ENCODE data around the gene ARRDC4. TPM values are rescaled to one million over a fixed set of nuclear protein-coding genes. Genes with fewer than 3 reads are reported as not detected.

ARRDC4 gene
- total and polyA plus RNA-seq, 2 donors (not counting 3 experiments of a cell fraction or from before 2014, with no cell fraction given): 0.97 to 1.2 TPM

- BruUV-seq (replicated peaks): no TSS peak
- Histone ChIP-seq H3K27me3 (ENCODE audit: control insufficient read depth in 2 of 2, insufficient read depth in 2 of 2, low read length in 2 of 2) (no peaks in the 10 kb centered on the region), H2AFZ (ENCODE audit: low read depth, low read length) (no peak overlapping the region), H4K20me1 (replicated peaks; ENCODE audit: control insufficient read depth, extremely low read depth, insufficient read depth, low read length) (no peaks in the 10 kb centered on the region), H3K36me3 (ENCODE audit: control insufficient read depth in 2 of 2, extremely low read depth in 1 of 2, insufficient read depth in 2 of 2, low read length in 2 of 2) (no peaks in the 10 kb centered on the region), H3K27ac (ENCODE audit: insufficient read depth, low read depth, low read length) (no peak overlapping the region), H3K4me1 (ENCODE audit: control insufficient read depth, extremely low read depth, insufficient read depth, low read length) (no peaks in the 10 kb centered on the region), H3K4me3 (replicated peaks in 1 of 3; ENCODE audit: insufficient read depth in 1 of 3, low read depth in 1 of 3, low read length in 3 of 3) (no peak overlapping the region), H3K9me1 (replicated peaks; ENCODE audit: control insufficient read depth, extremely low read depth, insufficient read depth, low read length) (no peaks in the 10 kb centered on the region), H3K4me2 (ENCODE audit: insufficient read depth, low read length) (no peak overlapping the region), H3K9me3 (replicated peaks; ENCODE audit: control insufficient read depth, insufficient read depth, low read length) (no peaks in the 10 kb centered on the region), H3K9ac (replicated peaks; ENCODE audit: extremely low read depth, insufficient read depth, low read length) (no peak overlapping the region), H3K79me2 (ENCODE audit: control insufficient read depth, insufficient read depth, low read length) (no peaks in the 10 kb centered on the region)
- TF ChIP-seq CTCF (IDR thresholded peaks at IDR 0.05; ENCODE audit: extremely low read depth in 1 of 2, insufficient read depth in 1 of 2, low read depth in 1 of 2, low read length in 2 of 2) (no peak), FOS (IDR thresholded peaks at IDR 0.05; ENCODE audit: borderline replicate concordance, insufficient read depth, low read length) (no peak)
- CTCF ChIA-PET: interaction anchor here (0.6 kb wide), 1 partner anchor 52 kb away, joined by 3 read pairs; no protein-coding TSS in a partner anchor
- intact Hi-C loops (cut with micrococcal nuclease): no loop called here
- dilution Hi-C loops (cut with MboI; ENCODE audit: extremely low pct_ligation_motif_present, low sequenced_read_pairs): no loop called here
- DNase-seq (ENCODE audit: low read depth, low spot score) (no peak), FAIRE-seq (no peak)
- POLR2A ChIA-PET: no interaction called here
Measured at GRCh38 chr15:97931314-97931713, 29.2 kb upstream of the ARRDC4 start.

GRCh38 chr15:97933589-97933988 lies 26.9 kb upstream of the ARRDC4 start:
- no peak overlapping the region for H3K4me3 ChIP-seq (replicated peaks in 1 of 3; ENCODE audit: insufficient read depth in 1 of 3, low read depth in 1 of 3, low read length in 3 of 3)
- no peak overlapping the region for H3K9ac ChIP-seq (replicated peaks; ENCODE audit: extremely low read depth, insufficient read depth, low read length)
- H3K27me3 ChIP-seq (ENCODE audit: control insufficient read depth in 2 of 2, insufficient read depth in 2 of 2, low read length in 2 of 2): no peaks in the 10 kb centered on the region
- DNase-seq (ENCODE audit: low read depth, low spot score): no peak
- H4K20me1 ChIP-seq (replicated peaks; ENCODE audit: control insufficient read depth, extremely low read depth, insufficient read depth, low read length): no peaks in the 10 kb centered on the region
- POLR2A ChIA-PET: no interaction called here
- CTCF ChIA-PET: no interaction called here
- no peaks in the 10 kb centered on the region for H3K79me2 ChIP-seq (ENCODE audit: control insufficient read depth, insufficient read depth, low read length)
- FAIRE-seq: no peak
- no peak overlapping the region for H2AFZ ChIP-seq (ENCODE audit: low read depth, low read length)
- BruUV-seq (replicated peaks): no TSS peak
- no peaks in the 10 kb centered on the region for H3K9me3 ChIP-seq (replicated peaks; ENCODE audit: control insufficient read depth, insufficient read depth, low read length)
- no peaks in the 10 kb centered on the region for H3K4me1 ChIP-seq (ENCODE audit: control insufficient read depth, extremely low read depth, insufficient read depth, low read length)
- intact Hi-C loops (cut with micrococcal nuclease) (no loop called here), dilution Hi-C loops (cut with MboI; ENCODE audit: extremely low pct_ligation_motif_present, low sequenced_read_pairs) (no loop called here)
- H3K4me2 ChIP-seq (ENCODE audit: insufficient read depth, low read length): no peak overlapping the region
- no peak overlapping the region for H3K27ac ChIP-seq (ENCODE audit: insufficient read depth, low read depth, low read length)
- H3K9me1 ChIP-seq (replicated peaks; ENCODE audit: control insufficient read depth, extremely low read depth, insufficient read depth, low read length): no peaks in the 10 kb centered on the region
- no peaks in the 10 kb centered on the region for H3K36me3 ChIP-seq (ENCODE audit: control insufficient read depth in 2 of 2, extremely low read depth in 1 of 2, insufficient read depth in 2 of 2, low read length in 2 of 2)
- TF ChIP-seq JUN (IDR thresholded peaks at IDR 0.05; ENCODE audit: borderline replicate concordance, insufficient read depth, insufficient read length, low read depth) (no peak), GATA2 (IDR thresholded peaks at IDR 0.05; ENCODE audit: insufficient read depth, insufficient read length, low read depth, low read length) (no peak), CTCF (IDR thresholded peaks at IDR 0.05; ENCODE audit: extremely low read depth in 1 of 2, insufficient read depth in 1 of 2, low read depth in 1 of 2, low read length in 2 of 2) (no peak), POLR2A (IDR thresholded peaks at IDR 0.05; ENCODE audit: low read depth, low read length) (no peak), POLR2AphosphoS5 (IDR thresholded peaks at IDR 0.05; ENCODE audit: insufficient read depth, low read depth, low read length) (no peak), FOS (IDR thresholded peaks at IDR 0.05; ENCODE audit: borderline replicate concordance, insufficient read depth, low read length) (no peak), EZH2 (IDR thresholded peaks at IDR 0.05; ENCODE audit: borderline replicate concordance, low read depth, low read length, severe bottlenecking) (no peak), MAX (IDR thresholded peaks at IDR 0.05; ENCODE audit: insufficient read depth, insufficient read length) (no peak), MYC (IDR thresholded peaks at IDR 0.05; ENCODE audit: low read depth, low read length) (no peak)
